22Rv1 (cell line): Measurements from ENCODE around the gene ATRAID.

Experiments used
- ZFX ChIP-seq: fragments of 450-650 bp; IDR thresholded peaks from 2 replicates; pipeline ENCODE4 v1.6.1; 2017; ENCODE audit warnings: antibody characterized with exemption, borderline replicate concordance
- TF ChIP-seq, protein P1 (sequence below): fragments of 450-650 bp; IDR thresholded peaks from 2 replicates; pipeline ENCODE4 v1.5.1; 2017; ENCODE audit warnings: mild to moderate bottlenecking

DNA sequence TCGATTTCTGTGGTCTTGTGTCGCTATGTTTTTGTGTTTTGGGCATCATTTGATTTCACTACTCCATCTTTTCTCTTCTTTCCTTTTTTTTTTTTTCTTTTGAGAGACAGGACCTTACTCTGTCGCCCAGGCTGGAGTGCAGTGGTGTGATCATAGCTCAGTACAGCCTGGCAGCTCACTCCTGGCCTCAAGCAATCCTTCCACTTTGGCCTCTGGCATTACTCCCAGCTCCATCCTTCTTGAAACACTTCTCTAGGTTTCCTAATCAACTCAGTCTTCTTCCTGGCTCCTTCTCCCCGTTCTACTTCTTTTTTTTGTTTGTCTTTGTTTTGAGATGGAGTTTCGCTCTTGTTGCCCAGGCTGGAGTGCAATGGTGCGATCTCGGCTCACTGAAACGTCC lies 36.5 kb upstream of the ATRAID start:
- TF ChIP-seq, protein P1, sequence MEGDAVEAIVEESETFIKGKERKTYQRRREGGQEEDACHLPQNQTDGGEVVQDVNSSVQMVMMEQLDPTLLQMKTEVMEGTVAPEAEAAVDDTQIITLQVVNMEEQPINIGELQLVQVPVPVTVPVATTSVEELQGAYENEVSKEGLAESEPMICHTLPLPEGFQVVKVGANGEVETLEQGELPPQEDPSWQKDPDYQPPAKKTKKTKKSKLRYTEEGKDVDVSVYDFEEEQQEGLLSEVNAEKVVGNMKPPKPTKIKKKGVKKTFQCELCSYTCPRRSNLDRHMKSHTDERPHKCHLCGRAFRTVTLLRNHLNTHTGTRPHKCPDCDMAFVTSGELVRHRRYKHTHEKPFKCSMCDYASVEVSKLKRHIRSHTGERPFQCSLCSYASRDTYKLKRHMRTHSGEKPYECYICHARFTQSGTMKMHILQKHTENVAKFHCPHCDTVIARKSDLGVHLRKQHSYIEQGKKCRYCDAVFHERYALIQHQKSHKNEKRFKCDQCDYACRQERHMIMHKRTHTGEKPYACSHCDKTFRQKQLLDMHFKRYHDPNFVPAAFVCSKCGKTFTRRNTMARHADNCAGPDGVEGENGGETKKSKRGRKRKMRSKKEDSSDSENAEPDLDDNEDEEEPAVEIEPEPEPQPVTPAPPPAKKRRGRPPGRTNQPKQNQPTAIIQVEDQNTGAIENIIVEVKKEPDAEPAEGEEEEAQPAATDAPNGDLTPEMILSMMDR, result no peak
- no peak for TF ChIP-seq ZFX
